Fibroblast of lung (primary cell): ENCODE data around the gene DHX16. TPM values are rescaled to one million over a fixed set of nuclear protein-coding genes. Genes with fewer than 3 reads are reported as not detected.

Source experiments
- DNase-seq, 2 donors: peaks; one replicate each; pipeline versions ENCODE4 v3.0.0 to v3.0.0-alpha.2; 2010; ENCODE audit warnings: low read depth in 2 of 2
- H2AFZ ChIP-seq: 2 replicates; pipeline ENCODE4 v1.5.1; 2012; ENCODE audit warnings: low read length, control low read depth, inconsistent platforms
- H3K27ac ChIP-seq: 2 replicates; pipeline ENCODE4 v1.5.1; 2011; ENCODE audit warnings: low read length, control low read depth; ENCODE audit not compliant: insufficient read depth
- H3K27me3 ChIP-seq: 2 replicates; pipeline ENCODE4 v1.5.1; 2011; ENCODE audit warnings: mild to moderate bottlenecking, low read length; ENCODE audit not compliant: control insufficient read depth, insufficient read depth
- H3K36me3 ChIP-seq: 2 replicates; pipeline ENCODE4 v1.5.1; 2011; ENCODE audit warnings: low read length; ENCODE audit not compliant: control insufficient read depth, insufficient read depth
- H3K4me1 ChIP-seq: 2 replicates; pipeline ENCODE4 v1.5.1; 2011; ENCODE audit warnings: low read length; ENCODE audit not compliant: control insufficient read depth, insufficient read depth; ENCODE audit errors: extremely low read depth
- H3K4me2 ChIP-seq: 2 replicates; pipeline ENCODE4 v1.5.1; 2011; ENCODE audit warnings: low read length, control low read depth; ENCODE audit not compliant: insufficient read depth; ENCODE audit errors: extremely low read depth
- H3K4me3 ChIP-seq, 4 experiments: fragments of 200-600 bp in 1 of 4; sonication (generic) in 1 of 4; replicated peaks in 1 of 4; 2 replicates each; pipeline ENCODE4 v1.5.1; 2011 to 2016; ENCODE audit warnings: low read length in 4 of 4, low read depth in 3 of 4, mild to moderate bottlenecking in 3 of 4, control low read depth in 2 of 4, inconsistent platforms in 1 of 4, mixed read lengths in 1 of 4; ENCODE audit not compliant: insufficient read depth in 1 of 4; ENCODE audit errors: control extremely low read depth in 1 of 4
- H3K79me2 ChIP-seq: 2 replicates; pipeline ENCODE4 v1.5.1; 2012; ENCODE audit warnings: mild to moderate bottlenecking, low read length, inconsistent platforms; ENCODE audit not compliant: control insufficient read depth, insufficient read depth
- H3K9ac ChIP-seq: 2 replicates; pipeline ENCODE4 v1.5.1; 2011; ENCODE audit warnings: mild to moderate bottlenecking, low read length, control low read depth; ENCODE audit not compliant: insufficient read depth
- H3K9me3 ChIP-seq: 2 replicates; pipeline ENCODE4 v1.5.1; 2012; ENCODE audit warnings: low read depth, low read length; ENCODE audit not compliant: control insufficient read depth, insufficient read depth
- H4K20me1 ChIP-seq: 2 replicates; pipeline ENCODE4 v1.5.1; 2011; ENCODE audit warnings: low read length; ENCODE audit not compliant: control insufficient read depth, insufficient read depth; ENCODE audit errors: extremely low read depth
- CTCF ChIP-seq, 2 donors: IDR thresholded peaks in 1 of 2; conservative IDR thresholded peaks in 1 of 2; 1 replicate in 1 of 2; 2 replicates in 1 of 2; pipeline ENCODE4 v1.5.1; 2011 to 2012; ENCODE audit warnings: low read length in 2 of 2, control low read depth in 1 of 2, inconsistent platforms in 1 of 2, low read depth in 1 of 2, mild to moderate bottlenecking in 1 of 2
- EZH2 ChIP-seq: IDR thresholded peaks from 2 replicates; pipeline ENCODE4 v1.5.1; 2012; ENCODE audit warnings: low read length, control low read depth, mild to moderate bottlenecking; ENCODE audit errors: missing control alignments
- polyA plus RNA-seq, 2 donors: library from polyadenylated mRNA; depleted of rRNA in 1 of 2; stranded (reverse) in 1 of 2; unstranded in 1 of 2; fragments of >200 nt; gene quantifications; 2 replicates each; pipeline ENCODE4 v1.2.1, GENCODE V29; 2011 to 2012; ENCODE audit warnings: missing spikeins in 1 of 2
- total RNA-seq: library from RNA; depleted of rRNA; stranded (reverse); fragments of >200 nt; gene quantifications from 2 replicates; pipeline ENCODE4 v1.2.1, GENCODE V29; 2014

DHX16 gene
- total and polyA plus RNA-seq, 2 donors (not counting 1 experiment from before 2014, with no cell fraction given): 22.5 to 34.8 TPM

GRCh38 chr6:30603961-30604360 lies 68.8 kb downstream of the DHX16 start:
- Histone ChIP-seq H4K20me1 (no peaks in the 10 kb centered on the region), H3K27me3 (no peaks in the 10 kb centered on the region), H3K27ac (no peak overlapping the region), H3K4me3 (no peak overlapping the region), H3K4me1 (no peaks in the 10 kb centered on the region), H2AFZ (no peak overlapping the region), H3K4me2 (no peak overlapping the region), H3K9me3 (no peaks in the 10 kb centered on the region), H3K79me2 (no peaks in the 10 kb centered on the region), H3K9ac (no peak overlapping the region), H3K36me3 (peaks cover 48% of the 10 kb centered on the region)
- TF ChIP-seq CTCF (conservative IDR thresholded peaks at IDR 0.05 in 1 of 2, IDR thresholded peaks at IDR 0.05 in 1 of 2; ENCODE audit: low read depth in 1 of 2, low read length in 2 of 2) (no peak), EZH2 (no peak)
- DNase-seq: no peak

Other genes with a start within 250 kb of the DHX16 start
- 213 and 254 TPM in 2 replicates for gene HLA-E, start 183.5 kb downstream of the DHX16 start, total RNA-seq
- gene HLA-E, start 183.5 kb downstream of the DHX16 start, polyA plus RNA-seq: 115 and 183 TPM in 2 replicates
- gene GNL1, start 116.5 kb downstream of the DHX16 start, total RNA-seq: 50.1 and 67.0 TPM in 2 replicates
- gene GNL1, start 116.5 kb downstream of the DHX16 start, polyA plus RNA-seq: 33.4 and 35.2 TPM in 2 replicates
- 5.1 and 6.6 TPM in 2 replicates for gene PRR3, start 115.7 kb downstream of the DHX16 start, total RNA-seq
- gene PRR3, start 115.7 kb downstream of the DHX16 start, polyA plus RNA-seq: 19.0 and 23.2 TPM in 2 replicates
- gene ABCF1, start 101.6 kb downstream of the DHX16 start, total RNA-seq: 35.5 and 37.2 TPM in 2 replicates
- 49.2 and 62.6 TPM in 2 replicates for gene ABCF1, start 101.6 kb downstream of the DHX16 start, polyA plus RNA-seq
- gene PPP1R10, start 55.8 kb downstream of the DHX16 start, total RNA-seq: 18.2 and 28.2 TPM in 2 replicates
- gene PPP1R10, start 55.8 kb downstream of the DHX16 start, polyA plus RNA-seq: 25.2 and 35.5 TPM in 2 replicates
- gene MRPS18B, start 55.2 kb downstream of the DHX16 start, total RNA-seq: 76.8 and 85.5 TPM in 2 replicates
- gene MRPS18B, start 55.2 kb downstream of the DHX16 start, polyA plus RNA-seq: 53.1 and 79.5 TPM in 2 replicates
- 3.9 and 5.1 TPM in 2 replicates for gene ATAT1, start 46.1 kb downstream of the DHX16 start, total RNA-seq
- 6.8 and 8.8 TPM in 2 replicates for gene ATAT1, start 46.1 kb downstream of the DHX16 start, polyA plus RNA-seq
- gene C6orf136, start 25.9 kb downstream of the DHX16 start, total RNA-seq: 2.5 and 4.4 TPM in 2 replicates
- gene C6orf136, start 25.9 kb downstream of the DHX16 start, polyA plus RNA-seq: 3.6 and 6.3 TPM in 2 replicates
- gene PPP1R18, start 13.6 kb upstream of the DHX16 start, total RNA-seq: 44.4 and 63.4 TPM in 2 replicates
- 92.6 and 122 TPM in 2 replicates for gene PPP1R18, start 13.6 kb upstream of the DHX16 start, polyA plus RNA-seq
- gene NRM, start 18.0 kb upstream of the DHX16 start, total RNA-seq: 1.5 and 2.5 TPM in 2 replicates
- 18.3 and 39.6 TPM in 2 replicates for gene NRM, start 18.0 kb upstream of the DHX16 start, polyA plus RNA-seq
- gene MDC1, start 44.3 kb upstream of the DHX16 start, total RNA-seq: 3.3 and 5.0 TPM in 2 replicates
- 3.3 and 7.4 TPM in 2 replicates for gene MDC1, start 44.3 kb upstream of the DHX16 start, polyA plus RNA-seq
- gene TUBB, start 47.3 kb upstream of the DHX16 start, total RNA-seq: 432 and 551 TPM in 2 replicates
- 1,493 and 2,513 TPM in 2 replicates for gene TUBB, start 47.3 kb upstream of the DHX16 start, polyA plus RNA-seq
- 136 and 180 TPM in 2 replicates for gene FLOT1, start 69.7 kb upstream of the DHX16 start, total RNA-seq
- gene FLOT1, start 69.7 kb upstream of the DHX16 start, polyA plus RNA-seq: 301 TPM in 2 replicates
- 42.9 and 43.3 TPM in 2 replicates for gene IER3, start 71.5 kb upstream of the DHX16 start, total RNA-seq
- 34.2 and 102 TPM in 2 replicates for gene IER3, start 71.5 kb upstream of the DHX16 start, polyA plus RNA-seq
- 16.7 and 17.5 TPM in 2 replicates for gene DDR1, start 211.5 kb upstream of the DHX16 start, total RNA-seq
- gene DDR1, start 211.5 kb upstream of the DHX16 start, polyA plus RNA-seq: 6.2 and 10.9 TPM in 2 replicates
- 8.7 and 12.2 TPM in 2 replicates for gene GTF2H4, start 235.2 kb upstream of the DHX16 start, total RNA-seq
- gene GTF2H4, start 235.2 kb upstream of the DHX16 start, polyA plus RNA-seq: 15.3 and 25.3 TPM in 2 replicates
- 13.1 and 20.5 TPM in 2 replicates for gene VARS2, start 241.2 kb upstream of the DHX16 start, total RNA-seq
- 6.8 and 11.4 TPM in 2 replicates for gene VARS2, start 241.2 kb upstream of the DHX16 start, polyA plus RNA-seq